ENCODE measurements around the gene SENP1.

- TF ChIP-seq CTCF (IDR thresholded peaks at IDR 0.05) (no peak), POLR2A (IDR thresholded peaks at IDR 0.05) (no peak)
These were observed 109.9 kb downstream of the SENP1 start for GRCh38 chr12:47995981-47996401.
